Stimulated activated CD4-positive, alpha-beta T cell treated with anti-CD3 and anti-CD28 coated beads, Interleukin-2, amount 100 ng/mL, for 48 hours (primary cell): Measurements from ENCODE around the gene RASAL2.
"Not testable (repeated sequence)": the region's sequence is repeated elsewhere in the genome, so short reads cannot be mapped to it uniquely, and the experiment has no call there.

Experiments
- DNase-seq, 2 donors: peaks; one replicate each; pipeline ENCODE4 v3.0.0-alpha.2; 2020

RASAL2 gene

DNA sequence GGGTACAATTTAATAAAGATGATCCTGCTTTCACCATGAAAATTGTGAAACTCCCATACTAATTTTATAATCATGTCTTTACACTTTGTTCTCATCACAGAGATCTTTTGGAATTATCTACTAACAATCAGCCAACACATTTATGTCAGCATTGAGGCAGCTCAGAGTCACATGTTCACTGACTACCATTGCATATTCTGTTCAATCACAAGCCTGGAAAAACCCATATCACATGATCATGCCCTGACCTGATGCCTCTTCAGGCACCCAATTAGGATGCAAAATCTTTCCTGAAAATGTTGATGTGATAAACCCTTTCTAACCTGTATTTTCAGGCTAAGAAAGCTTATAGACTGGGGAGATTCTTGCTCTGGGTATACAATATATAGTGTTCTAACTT is 21.6 kb upstream of the RASAL2 start:
- DNase-seq = no peak

DNA sequence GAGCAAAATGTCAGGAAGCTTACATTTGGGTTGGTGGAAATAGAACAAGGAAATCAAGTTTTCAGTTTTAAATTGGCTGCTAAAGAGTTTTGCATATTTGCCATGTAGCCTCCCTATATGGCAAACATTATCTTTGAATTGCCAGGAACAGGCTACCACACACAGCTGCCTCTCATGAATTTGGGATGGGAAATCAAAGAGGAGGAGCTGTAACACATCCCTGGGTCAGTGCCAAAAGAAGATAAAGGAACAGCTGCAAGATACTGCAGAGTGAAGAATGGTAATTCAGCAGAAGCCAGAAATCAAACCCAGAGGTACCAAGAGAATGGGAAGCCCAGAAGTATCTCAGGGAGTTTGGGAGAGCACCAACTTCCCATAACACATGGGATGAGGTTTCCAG is 18.6 kb upstream of the RASAL2 start:
- no peak for DNase-seq

DNA sequence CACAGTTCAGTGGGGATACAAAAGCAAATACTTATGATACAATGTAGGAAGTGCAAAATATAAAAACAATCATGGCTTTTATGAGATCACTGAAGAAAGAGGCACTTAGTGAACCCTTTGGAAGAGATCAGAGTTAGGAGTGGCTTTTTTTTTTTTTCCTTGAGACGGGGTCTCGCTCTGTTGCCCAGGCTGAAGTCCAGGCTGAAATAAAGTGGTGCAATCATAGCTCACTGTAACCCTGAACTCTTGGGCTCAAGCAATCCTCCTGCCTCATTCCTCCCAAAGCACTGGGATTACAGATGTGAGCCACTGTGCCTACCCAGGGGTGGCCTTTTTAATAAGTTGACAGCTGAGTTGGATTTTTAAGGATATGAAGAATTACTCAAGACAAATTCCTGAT is 17.3 kb upstream of the RASAL2 start:
- no peak for DNase-seq

GRCh38 chr1:178077917-178078316 is 16.0 kb upstream of the RASAL2 start:
- DNase-seq = no peak

DNA sequence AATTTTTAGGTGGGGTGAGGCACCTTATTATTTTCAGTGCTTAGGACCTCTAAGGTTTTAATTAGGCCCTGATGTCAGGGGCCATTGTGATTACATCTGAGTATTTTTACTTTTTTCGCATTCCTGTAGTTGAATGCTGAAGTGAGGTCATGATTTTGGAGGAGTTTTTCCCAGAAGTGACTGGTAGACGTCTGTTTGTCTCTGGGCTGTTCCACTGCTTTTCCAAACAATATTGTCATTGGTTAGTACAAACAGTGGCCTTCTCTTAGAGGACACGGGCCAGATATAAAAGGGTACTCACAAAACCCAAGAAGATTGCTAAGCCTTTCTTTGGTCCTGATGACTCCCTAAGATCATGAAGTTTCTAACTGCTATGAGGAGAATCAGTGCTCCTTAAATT is 7.6 kb upstream of the RASAL2 start:
- no peak for DNase-seq

DNA sequence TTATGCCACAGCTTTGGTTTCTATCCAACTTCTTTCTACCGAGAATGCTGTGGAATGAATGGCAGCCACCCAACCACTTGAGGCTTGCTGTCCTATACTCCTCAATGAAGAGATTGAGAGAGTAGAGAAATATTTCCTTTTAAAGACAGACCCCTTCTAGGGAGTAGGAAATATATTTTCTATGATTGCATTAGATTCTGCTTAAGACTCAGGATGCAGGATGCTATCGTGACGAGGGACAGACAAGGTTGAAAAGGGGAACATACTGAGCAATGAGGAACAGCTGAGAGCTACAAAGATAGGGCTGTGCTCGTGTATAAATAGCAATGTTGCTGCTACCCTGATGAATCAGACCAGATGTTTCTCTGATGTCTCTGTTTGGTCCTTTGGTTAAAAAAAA is 7.1 kb upstream of the RASAL2 start:
- DNase-seq = no peak

DNA sequence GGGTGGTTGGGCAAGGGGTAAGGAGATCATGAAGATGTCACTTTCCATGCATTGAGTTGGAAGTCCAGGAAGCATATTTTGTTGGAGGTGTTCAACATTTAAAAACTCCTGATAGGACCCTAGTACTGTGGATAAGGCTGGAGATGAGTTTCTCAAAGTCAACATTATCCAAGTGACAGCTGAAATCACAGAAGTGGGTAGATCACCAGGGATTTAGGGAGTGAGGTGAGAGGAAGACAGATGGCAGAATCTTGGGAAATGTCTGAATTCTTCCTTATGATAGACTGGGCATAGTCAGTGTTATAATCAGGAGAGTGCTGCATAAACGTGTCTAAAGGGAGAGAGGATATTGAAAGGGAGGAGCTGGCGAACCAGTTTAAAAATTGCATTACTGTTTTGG is 5.3 kb upstream of the RASAL2 start:
- no peak for DNase-seq

GRCh38 chr1:178091454-178091853 is 2.5 kb upstream of the RASAL2 start:
- not testable (repeated sequence) for DNase-seq

DNA sequence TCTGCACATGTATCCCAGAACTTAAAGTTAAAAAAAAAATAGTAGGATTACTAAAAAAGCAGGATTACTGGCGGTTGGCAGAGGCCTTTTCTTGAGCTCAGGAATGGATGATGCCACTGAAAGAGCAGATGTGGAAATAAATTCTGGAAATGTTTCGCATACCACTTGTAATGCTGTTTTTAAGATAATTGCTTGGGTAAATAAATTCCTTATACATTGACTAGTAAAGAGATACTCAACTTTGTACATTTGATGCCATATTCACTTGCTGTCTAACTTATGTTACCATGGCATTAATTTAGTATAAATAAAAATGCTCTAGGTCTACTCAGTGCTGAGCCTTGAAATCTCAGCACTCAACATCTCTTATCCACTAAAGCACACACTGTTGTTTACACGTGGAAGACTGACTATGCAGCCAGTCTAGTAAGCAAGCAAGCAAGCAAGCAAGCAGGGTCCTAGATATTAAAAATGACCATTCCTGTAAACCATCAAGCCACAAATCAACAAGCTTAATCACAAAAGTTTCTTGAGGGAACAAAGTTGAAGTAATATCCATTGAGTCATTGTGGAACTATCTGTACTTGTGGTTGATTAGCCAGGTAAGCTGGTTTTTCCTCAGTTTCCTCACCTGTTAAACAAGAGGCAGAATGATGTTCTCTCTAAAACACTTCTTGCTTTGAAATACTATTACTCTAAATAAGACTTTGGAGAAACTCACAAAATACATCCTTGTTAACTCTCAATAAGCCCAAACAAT is 1.7 kb upstream of the RASAL2 start:
- no peak for DNase-seq

GRCh38 chr1:178092878-178093493 is 918 bp upstream of the RASAL2 start:
- DNase-seq = no peak

- peak; percentile 7 to 44 for DNase-seq
These were observed 382 bp upstream of the RASAL2 start for GRCh38 chr1:178093494-178093950.

DNA sequence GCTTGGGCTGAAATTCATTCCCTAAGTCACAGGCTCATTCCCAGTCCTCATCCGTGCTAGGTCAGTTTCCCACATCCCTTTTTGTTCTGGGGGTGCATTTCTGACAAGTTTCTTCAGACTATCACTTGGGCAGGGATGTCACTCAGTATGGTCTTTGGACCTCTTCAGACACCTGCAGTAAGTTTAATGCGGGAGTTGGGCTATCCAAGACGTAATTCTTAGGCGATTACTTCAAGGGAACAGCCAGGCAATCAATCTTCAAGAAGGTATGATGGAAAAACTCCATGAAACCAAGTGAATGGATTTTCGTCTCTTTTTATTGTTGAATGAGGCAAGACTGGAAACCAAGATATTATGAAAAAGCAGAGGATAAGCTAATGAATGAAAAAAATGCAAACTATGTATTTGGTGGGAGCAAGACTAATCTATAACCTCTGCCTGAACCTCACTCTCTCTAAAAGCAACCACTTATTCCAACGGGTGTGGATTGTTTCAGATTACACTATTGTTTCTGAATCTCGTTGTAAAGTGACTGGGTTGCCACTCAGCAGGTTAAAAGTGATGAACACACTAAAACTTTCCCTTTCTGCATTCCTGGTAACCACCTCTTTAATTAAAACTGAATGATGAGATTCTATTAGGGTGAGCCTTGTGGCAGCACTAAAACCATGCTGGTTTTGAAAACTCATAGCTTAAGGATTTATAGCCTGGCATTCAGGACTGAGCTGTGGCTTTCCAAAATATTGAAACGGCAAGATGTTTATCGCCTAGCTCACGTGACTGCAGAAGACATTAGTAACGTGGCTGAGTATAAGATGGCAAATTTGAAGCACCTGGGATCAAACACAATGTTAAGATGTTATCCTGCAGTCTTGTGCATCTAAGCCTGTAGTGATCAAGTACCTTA is 1.1 kb downstream of the RASAL2 start:
- DNase-seq = no peak

DNA sequence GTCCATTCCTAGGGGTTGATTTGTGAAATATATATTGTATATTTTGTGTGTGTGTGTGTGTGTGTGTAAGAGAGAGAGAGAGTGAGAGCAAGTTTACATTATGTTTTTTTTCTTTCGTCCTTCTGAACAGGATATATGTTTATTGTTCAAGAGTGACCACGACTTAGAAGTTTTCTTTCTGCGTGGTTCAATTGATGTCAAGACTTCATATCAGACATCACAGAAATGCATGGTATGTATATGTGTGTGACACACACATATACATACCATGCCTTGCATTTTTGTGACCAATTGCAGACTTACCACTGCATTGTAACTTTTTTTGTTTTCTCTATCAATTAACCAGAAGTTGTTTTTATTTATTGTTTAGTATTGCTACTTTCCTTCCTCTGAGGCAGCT is 2.5 kb downstream of the RASAL2 start:
- DNase-seq = no peak

DNA sequence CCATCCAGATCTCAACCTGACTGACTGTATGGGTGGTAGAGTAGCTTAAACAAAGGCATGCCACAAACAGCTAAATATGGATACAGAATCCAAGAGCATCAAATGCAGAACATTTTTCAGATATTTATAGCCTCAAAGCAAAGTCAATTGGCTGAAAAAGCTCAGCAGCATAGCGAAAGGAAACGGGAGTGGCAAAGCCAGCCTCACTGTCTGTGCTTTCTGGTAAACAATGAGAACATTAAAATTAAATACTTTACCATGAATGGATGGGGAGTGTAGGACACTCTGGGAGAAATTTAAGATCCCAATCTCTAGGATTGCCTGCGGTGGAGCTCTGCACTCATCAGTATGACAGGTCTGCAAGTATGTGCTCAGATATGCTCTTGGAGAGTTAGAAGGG is 4.4 kb downstream of the RASAL2 start:
- no peak for DNase-seq

GRCh38 chr1:178101266-178101630 is 7.3 kb downstream of the RASAL2 start:
- DNase-seq = no peak

DNA sequence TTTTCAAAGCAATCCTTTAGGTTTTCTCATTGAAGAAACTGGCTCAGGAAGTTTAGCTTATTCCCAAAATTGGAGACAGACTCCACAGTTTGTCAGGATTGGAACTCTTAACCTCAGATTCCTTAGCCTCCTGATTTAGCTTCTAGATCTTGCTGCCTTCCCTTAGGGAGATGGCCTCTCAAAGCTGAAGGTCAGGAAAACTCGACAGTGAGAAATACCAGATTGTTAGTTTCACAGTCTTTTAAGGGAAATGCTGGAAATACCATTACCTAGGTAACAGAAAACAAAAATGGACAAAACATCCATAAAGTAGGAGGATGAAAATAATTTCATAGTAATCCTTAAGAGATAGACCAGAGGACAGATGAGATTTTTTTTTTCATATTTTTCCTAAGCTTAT is 7.8 kb downstream of the RASAL2 start:
- no peak for DNase-seq

GRCh38 chr1:178102218-178102617 is 8.3 kb downstream of the RASAL2 start:
- DNase-seq = no peak

- no peak for DNase-seq
These were observed 13.9 kb downstream of the RASAL2 start for GRCh38 chr1:178107823-178108222.

GRCh38 chr1:178109348-178110143 is 15.6 kb downstream of the RASAL2 start:
- DNase-seq = no peak

DNA sequence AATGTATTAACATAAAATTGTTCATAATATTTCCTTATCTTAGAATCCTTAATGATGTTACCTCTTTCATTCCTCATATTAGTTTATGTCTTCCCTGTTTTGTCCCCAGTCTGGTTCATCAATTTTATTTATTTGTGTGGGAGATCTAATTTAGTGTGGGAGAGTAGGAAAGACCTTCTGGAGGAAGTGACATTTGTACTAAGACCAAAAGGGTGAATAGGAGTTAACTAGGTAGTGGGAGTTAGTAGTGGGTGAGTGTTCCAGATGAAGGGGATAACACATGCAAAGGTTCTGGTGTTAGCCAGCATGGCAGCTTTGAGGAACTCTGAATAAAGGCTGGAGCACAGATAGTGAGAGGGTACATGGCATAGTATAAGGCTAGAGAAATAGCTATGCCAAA is 21.4 kb downstream of the RASAL2 start:
- DNase-seq = no peak

DNA sequence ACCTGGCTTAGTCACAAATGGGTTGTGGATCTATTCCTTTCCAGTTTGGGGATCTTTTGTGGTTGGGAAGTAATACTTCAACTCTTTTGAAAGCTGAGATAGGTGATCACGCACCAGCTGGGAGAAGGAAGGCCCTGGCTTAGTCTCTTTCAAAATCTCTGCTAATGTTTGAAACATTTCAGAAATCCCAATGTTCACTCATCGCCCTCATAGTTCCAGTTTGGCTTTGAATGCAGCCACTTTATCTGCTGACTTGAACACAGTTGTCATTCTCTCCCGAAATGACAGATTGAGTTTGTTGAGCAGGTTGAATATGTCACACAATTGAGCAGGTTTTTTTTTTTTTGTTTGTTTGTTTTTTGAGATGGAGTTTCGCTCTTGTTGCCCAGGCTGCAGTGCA is 24.6 kb downstream of the RASAL2 start:
- no peak for DNase-seq

DNA sequence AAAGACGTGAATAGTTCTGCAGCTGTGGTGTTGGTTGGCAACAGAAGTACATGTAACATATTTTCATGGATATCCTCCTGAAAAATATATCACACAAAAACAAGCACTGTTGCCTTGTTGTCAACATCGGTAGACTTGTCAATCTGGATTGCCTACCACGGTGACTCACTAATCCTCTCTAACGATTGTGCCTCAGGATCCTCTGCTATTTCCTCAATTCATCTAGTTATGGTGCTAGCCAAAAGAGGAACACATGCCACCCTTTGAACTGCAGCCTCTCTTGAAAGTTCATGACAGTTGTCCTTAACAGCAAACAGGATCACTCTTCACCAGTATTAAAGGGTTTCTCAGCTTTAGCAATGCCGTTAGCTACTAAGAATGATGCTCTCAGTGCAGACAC is 25.7 kb downstream of the RASAL2 start:
- DNase-seq = no peak

GRCh38 chr1:178120088-178120487 is 26.2 kb downstream of the RASAL2 start:
- DNase-seq = no peak
